RWPE1 (cell line): ENCODE data around the gene GPATCH8.
A peak's percentile ranks its signal among the peaks of the same experiment; 100 is the strongest.

ENCODE experiments used
- CTCF ChIA-PET: fragments of 350-600 bp; sonication (Branson Sonifier 250); formaldehyde crosslinking; extraction: SDS; loops from one replicate; lab custom pipeline; 2021; lab: Yijun Ruan, JAX
- POLR2A ChIA-PET: fragments of 400-600 bp; formaldehyde crosslinking; extraction: SDS; loops from one replicate; lab custom pipeline; 2020; ENCODE audit warnings: antibody characterized with exemption; ENCODE audit not compliant: low non-redundant PET; lab: Yijun Ruan, JAX
- DNase-seq: peaks from one replicate; pipeline ENCODE4 v3.0.0; 2012; ENCODE audit warnings: low spot score
- H3K27ac ChIP-seq: fragments of 450-650 bp; 2 replicates; pipeline ENCODE4 v1.5.1; 2017
- CTCF ChIP-seq: fragments of 450-650 bp; conservative IDR thresholded peaks from 2 replicates; pipeline ENCODE4 v1.5.1; 2017; ENCODE audit warnings: low read depth, mild to moderate bottlenecking

Gene GPATCH8

GRCh38 chr17:44354582-44355561, 148.3 kb downstream of the GPATCH8 start:
- POLR2A ChIA-PET: no interaction called here
- CTCF ChIA-PET: interaction anchor here (0.6 to 3.1 kb wide), 6 partner anchors 8 to 454 kb away, joined by 3 to 19 read pairs (median 4); partner anchors contain the start of gene FAM171A2
- H3K27ac ChIP-seq: no peak overlapping the region; the same call in 1 of the 2 replicates
- DNase-seq: no peak
- peak; percentile 49 for TF ChIP-seq CTCF

DNA sequence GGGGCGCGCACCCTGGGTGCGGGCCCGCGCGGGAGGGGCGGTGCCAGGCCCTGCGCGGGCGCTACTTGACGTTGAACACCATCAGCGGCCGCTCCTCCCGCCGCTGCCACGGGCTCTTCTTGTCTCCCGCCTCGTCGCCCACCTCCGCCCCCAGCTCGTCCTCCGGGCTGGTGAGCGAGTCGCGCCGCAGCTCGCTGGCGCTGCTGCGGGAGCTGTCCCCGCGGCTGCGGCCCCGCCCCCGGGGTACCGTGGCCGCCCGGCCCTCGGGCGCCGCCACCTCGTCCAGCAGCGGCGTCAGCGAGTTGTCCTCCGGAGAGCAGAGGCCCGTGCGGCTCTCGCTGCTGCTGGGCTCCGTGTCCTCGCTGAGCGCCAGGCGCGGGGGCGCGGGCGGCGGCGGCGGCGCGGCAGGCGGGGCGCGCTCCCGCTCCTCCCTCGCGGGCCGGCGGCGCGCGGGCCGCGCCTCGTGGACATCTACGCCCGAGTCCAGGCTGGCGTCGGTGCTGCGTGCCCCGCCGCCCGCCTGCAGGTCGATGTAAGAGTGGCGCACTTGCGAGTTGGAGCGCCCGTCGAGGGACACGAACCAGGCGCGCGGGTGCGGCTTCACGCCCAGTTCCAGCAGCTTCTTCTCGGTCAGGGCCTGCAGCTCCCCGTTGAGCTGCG, 149.4 kb downstream of the GPATCH8 start:
- H3K27ac ChIP-seq: peak overlapping the region; percentile 46
- ChIA-PET POLR2A (no interaction called here), CTCF (interaction anchor here (0.6 to 3.1 kb wide), 4 partner anchors 8 to 91 kb away, joined by 3 to 19 read pairs (median 4); partner anchors contain the start of gene FAM171A2)

GRCh38 chr17:44352828-44353671, 150.2 kb downstream of the GPATCH8 start:
- DNase-seq: no peak
- H3K27ac ChIP-seq: peak overlapping the region; percentile 46
- ChIA-PET CTCF (interaction anchor here (0.6 to 3.1 kb wide), 3 partner anchors 7 to 11 kb away, joined by 3 to 19 read pairs (median 5); partner anchors contain the start of gene FAM171A2), POLR2A (no interaction called here)
- TF ChIP-seq CTCF: no peak

More for the DNA sequence above, 149.4 kb downstream of the GPATCH8 start:
- DNase-seq: no peak
- TF ChIP-seq CTCF: no peak

GRCh38 chr17:44351961-44352827, 151.0 kb downstream of the GPATCH8 start:
- peak overlapping the region; percentile 46 for H3K27ac ChIP-seq
- no peak for TF ChIP-seq CTCF
- DNase-seq: no peak
- ChIA-PET POLR2A (interaction anchor here (0.7 kb wide), 1 partner anchor 25 kb away, joined by 3 read pairs; no protein-coding TSS in a partner anchor), CTCF (interaction anchor here (0.6 to 1.0 kb wide), 2 partner anchors 22 to 192 kb away, joined by 3 to 4 read pairs; no protein-coding TSS in a partner anchor)

GRCh38 chr17:44351464-44351863, 151.7 kb downstream of the GPATCH8 start:
- no peak for DNase-seq
- TF ChIP-seq CTCF: no peak
- H3K27ac ChIP-seq: peak overlapping the region; percentile 46
- ChIA-PET CTCF (interaction anchor here (0.6 to 1.7 kb wide), 9 partner anchors 10 to 199 kb away, joined by 3 to 7 read pairs (median 4); no protein-coding TSS in a partner anchor), POLR2A (interaction anchor here (0.7 kb wide), 1 partner anchor 24 kb away, joined by 3 read pairs; no protein-coding TSS in a partner anchor)
